HG03159 (cell line): ENCODE data around the gene CPN1.
A peak's percentile ranks its signal among the peaks of the same experiment; 100 is the strongest.
"Not testable (repeated sequence)": the region's sequence is repeated elsewhere in the genome, so short reads cannot be mapped to it uniquely, and the experiment has no call there.

Experiments used
- ATAC-seq: cut with Tn5 transposase; IDR thresholded peaks from one replicate; pipeline ENCODE4 v1.9.1; 2021; ENCODE audit warnings: mild to moderate bottlenecking, moderate library complexity; ENCODE audit not compliant: unreplicated experiment

Gene CPN1

GRCh38 chr10:100025576-100025975 is 56.1 kb downstream of the CPN1 start:
- ATAC-seq = no peak

- ATAC-seq = no peak
Measured at GRCh38 chr10:100024748-100025147, 56.9 kb downstream of the CPN1 start.

GRCh38 chr10:100022403-100022802 is 59.3 kb downstream of the CPN1 start:
- ATAC-seq = no peak

- ATAC-seq = no peak
Measured at GRCh38 chr10:100021322-100021721, 60.3 kb downstream of the CPN1 start.

- no peak for ATAC-seq
Measured at GRCh38 chr10:100020886-100021253, 60.8 kb downstream of the CPN1 start.

- peak; percentile 92 for ATAC-seq
Measured at GRCh38 chr10:100020142-100020885, 61.4 kb downstream of the CPN1 start.

GRCh38 chr10:100019787-100020141 is 61.9 kb downstream of the CPN1 start:
- no peak for ATAC-seq

- ATAC-seq = peak; percentile 70
Measured at GRCh38 chr10:100014071-100014762, 67.5 kb downstream of the CPN1 start.

GRCh38 chr10:100013621-100014020 is 68.0 kb downstream of the CPN1 start:
- no peak for ATAC-seq

GRCh38 chr10:100011906-100012305 is 69.8 kb downstream of the CPN1 start:
- ATAC-seq = not testable (repeated sequence)

- peak; percentile 57 for ATAC-seq
Measured at GRCh38 chr10:100009793-100010676, 71.6 kb downstream of the CPN1 start, which contains the start of gene DNMBP. Gene DNMBP, minus strand, starts transcription at chr10:100009947. Its CDS starts 37,823 bp downstream, at chr10:99972124.

- peak; percentile 34 for ATAC-seq
Measured at GRCh38 chr10:100009283-100009792, 72.3 kb downstream of the CPN1 start.

GRCh38 chr10:100008708-100009282 is 72.9 kb downstream of the CPN1 start:
- no peak for ATAC-seq

GRCh38 chr10:100008142-100008522 is 73.5 kb downstream of the CPN1 start:
- no peak for ATAC-seq

GRCh38 chr10:100007231-100008141 is 74.2 kb downstream of the CPN1 start:
- no peak for ATAC-seq

GRCh38 chr10:100006243-100006886 is 75.3 kb downstream of the CPN1 start:
- no peak for ATAC-seq

GRCh38 chr10:100004805-100005510 is 76.7 kb downstream of the CPN1 start:
- no peak for ATAC-seq

GRCh38 chr10:100000109-100000644 is 81.5 kb downstream of the CPN1 start:
- ATAC-seq = no peak
